ENCODE data around the gene PLCH2.

PLCH2 gene

GRCh38 chr1:2443277-2444137 is 32.6 kb upstream of the PLCH2 start:
- H3K79me2 ChIP-seq (ENCODE audit: insufficient read depth, low read length): no peaks in the 10 kb centered on the region
- no peak overlapping the region for H3K9ac ChIP-seq (ENCODE audit: low read length)
- no peak for TF ChIP-seq CTCF (IDR thresholded peaks at IDR 0.05; ENCODE audit: low read length)
- TF ChIP-seq EZH2 (IDR thresholded peaks at IDR 0.05; ENCODE audit: borderline replicate concordance, low read length): no peak
- no peaks in the 10 kb centered on the region for H3K9me3 ChIP-seq (ENCODE audit: low read length)
- H3K4me1 ChIP-seq (ENCODE audit: insufficient read depth, low read length, severe bottlenecking): no peaks in the 10 kb centered on the region
- H3K4me2 ChIP-seq (ENCODE audit: low read length): no peak overlapping the region
- no peaks in the 10 kb centered on the region for H4K20me1 ChIP-seq (ENCODE audit: insufficient read depth, low read length)
- H3K27ac ChIP-seq (ENCODE audit: low read depth, low read length, poor library complexity, severe bottlenecking): no peak overlapping the region
- H2AFZ ChIP-seq (ENCODE audit: low read length): no peak overlapping the region
- H3K36me3 ChIP-seq (ENCODE audit: insufficient read depth, low read length): no peaks in the 10 kb centered on the region
- H3K27me3 ChIP-seq (ENCODE audit: insufficient read depth, low read length): no peaks in the 10 kb centered on the region
- H3K4me3 ChIP-seq (ENCODE audit: low read depth, low read length, poor library complexity, severe bottlenecking): no peak overlapping the region
- no peaks in the 10 kb centered on the region for H3F3A ChIP-seq (ENCODE audit: insufficient read depth, low read length)
- no peaks in the 10 kb centered on the region for H3K9me2 ChIP-seq (ENCODE audit: low read depth, low read length)

GRCh38 chr1:2444138-2444591 is 31.9 kb upstream of the PLCH2 start:
- Histone ChIP-seq H4K20me1 (ENCODE audit: insufficient read depth, low read length) (no peaks in the 10 kb centered on the region), H3K4me3 (ENCODE audit: low read depth, low read length, poor library complexity, severe bottlenecking) (no peak overlapping the region), H2AFZ (ENCODE audit: low read length) (no peak overlapping the region), H3K9ac (ENCODE audit: low read length) (no peak overlapping the region), H3K36me3 (ENCODE audit: insufficient read depth, low read length) (no peaks in the 10 kb centered on the region), H3K27me3 (ENCODE audit: insufficient read depth, low read length) (no peaks in the 10 kb centered on the region), H3K9me2 (ENCODE audit: low read depth, low read length) (no peaks in the 10 kb centered on the region), H3K4me1 (ENCODE audit: insufficient read depth, low read length, severe bottlenecking) (no peaks in the 10 kb centered on the region), H3K79me2 (ENCODE audit: insufficient read depth, low read length) (no peaks in the 10 kb centered on the region), H3K4me2 (ENCODE audit: low read length) (no peak overlapping the region), H3F3A (ENCODE audit: insufficient read depth, low read length) (no peaks in the 10 kb centered on the region), H3K27ac (ENCODE audit: low read depth, low read length, poor library complexity, severe bottlenecking) (no peak overlapping the region), H3K9me3 (ENCODE audit: low read length) (no peaks in the 10 kb centered on the region)
- TF ChIP-seq CTCF (IDR thresholded peaks at IDR 0.05; ENCODE audit: low read length) (no peak), EZH2 (IDR thresholded peaks at IDR 0.05; ENCODE audit: borderline replicate concordance, low read length) (no peak)

- H3K9me3 ChIP-seq (ENCODE audit: low read length): no peaks in the 10 kb centered on the region
- H3K27ac ChIP-seq (ENCODE audit: low read depth, low read length, poor library complexity, severe bottlenecking): no peak overlapping the region
- H3K27me3 ChIP-seq (ENCODE audit: insufficient read depth, low read length): no peaks in the 10 kb centered on the region
- H3K36me3 ChIP-seq (ENCODE audit: insufficient read depth, low read length): no peaks in the 10 kb centered on the region
- no peaks in the 10 kb centered on the region for H3K4me1 ChIP-seq (ENCODE audit: insufficient read depth, low read length, severe bottlenecking)
- no peaks in the 10 kb centered on the region for H4K20me1 ChIP-seq (ENCODE audit: insufficient read depth, low read length)
- TF ChIP-seq CTCF (IDR thresholded peaks at IDR 0.05; ENCODE audit: low read length): no peak
- no peak for TF ChIP-seq EZH2 (IDR thresholded peaks at IDR 0.05; ENCODE audit: borderline replicate concordance, low read length)
- H3K79me2 ChIP-seq (ENCODE audit: insufficient read depth, low read length): no peaks in the 10 kb centered on the region
- no peak overlapping the region for H3K4me2 ChIP-seq (ENCODE audit: low read length)
- no peaks in the 10 kb centered on the region for H3F3A ChIP-seq (ENCODE audit: insufficient read depth, low read length)
- H3K4me3 ChIP-seq (ENCODE audit: low read depth, low read length, poor library complexity, severe bottlenecking): no peak overlapping the region
- H3K9ac ChIP-seq (ENCODE audit: low read length): no peak overlapping the region
- H2AFZ ChIP-seq (ENCODE audit: low read length): no peak overlapping the region
- no peaks in the 10 kb centered on the region for H3K9me2 ChIP-seq (ENCODE audit: low read depth, low read length)
These were observed 30.8 kb upstream of the PLCH2 start for GRCh38 chr1:2445162-2445822.
